HCT116 (cell line): ENCODE results near the gene MLX. TPM values are rescaled to one million over a fixed set of nuclear protein-coding genes. Genes with fewer than 3 reads are reported as not detected.
"Not testable (repeated sequence)": the region's sequence is repeated elsewhere in the genome, so short reads cannot be mapped to it uniquely, and the experiment has no call there.

Experiments used
- ATAC-seq: fragments of 200-7000 bp; cut with Tn5 transposase; 2 replicates; pipeline ENCODE4 v1.9.1; 2020; ENCODE audit warnings: mild to moderate bottlenecking, moderate library complexity
- BruUV-seq: library from RNA; stranded (reverse); fragments of 400-500 nt; replicated peaks from 2 replicates; lab custom pipeline; 2021; lab: Mats Ljungman, UMichigan
- CTCF ChIA-PET: fragments of 300-600 bp; sonication (Branson Sonifier 250); formaldehyde crosslinking; loops from one replicate; lab custom pipeline; 2021; ENCODE audit warnings: antibody characterized with exemption; lab: Charles Lee
- POLR2A ChIA-PET: fragments of 300-600, 350-600 bp; sonication (Branson Sonifier 250); formaldehyde crosslinking; loops from one replicate; lab custom pipeline; 2021; ENCODE audit warnings: antibody characterized with exemption; lab: Charles Lee
- RAD21 ChIA-PET, 2 experiments: fragments of 300-600 bp; sonication (Branson Sonifier 250); formaldehyde crosslinking; loops; one replicate each; lab custom pipeline; 2023; ENCODE audit warnings: low total read pairs in 2 of 2; ENCODE audit not compliant: uncharacterized antibody in 2 of 2, unreplicated experiment in 2 of 2, low non-redundant PET in 1 of 2; lab: Charles Lee
- DNase-seq: peaks from one replicate; pipeline ENCODE4 v3.0.0-alpha.2; 2010; ENCODE audit warnings: low read depth, low spot score
- H2AFZ ChIP-seq: fragments of 200-600 bp; shearing (Covaris generic), sonication (generic); 2 replicates; pipeline ENCODE4 v1.6.1; 2017; ENCODE audit warnings: low read depth, mixed run types, mixed read lengths, antibody characterized with exemption, low read length; ENCODE audit not compliant: poor library complexity, severe bottlenecking
- H3K27ac ChIP-seq: 2 replicates; pipeline ENCODE4 v1.5.1; 2012; ENCODE audit warnings: low read depth, low read length
- H3K27me3 ChIP-seq: fragments of 200-600 bp; sonication (generic); 2 replicates; pipeline ENCODE4 v1.6.1; 2016; ENCODE audit warnings: mixed run types, low read length, mixed read lengths; ENCODE audit not compliant: insufficient read depth
- H3K36me3 ChIP-seq, 2 experiments: fragments of 200-500 bp in 1 of 2; fragments of 200-600 bp in 1 of 2; sonication (Bioruptor generic) in 1 of 2; sonication (generic) in 1 of 2; 2 replicates each; pipeline versions ENCODE4 v1.5.1 to v1.6.1; 2014 to 2016; ENCODE audit warnings: low read length in 2 of 2, inconsistent platforms in 1 of 2, mixed read lengths in 1 of 2, mixed run types in 1 of 2; ENCODE audit not compliant: insufficient read depth in 2 of 2, control insufficient read depth in 1 of 2
- H3K4me1 ChIP-seq, 2 experiments: fragments of 200-600 bp in 1 of 2; sonication (generic) in 1 of 2; 2 replicates each; pipeline versions ENCODE4 v1.5.1 to v1.6.1; 2012 to 2017; ENCODE audit warnings: low read length in 2 of 2, inconsistent platforms in 1 of 2, mild to moderate bottlenecking in 1 of 2, mixed read lengths in 1 of 2, mixed run types in 1 of 2, moderate library complexity in 1 of 2; ENCODE audit not compliant: insufficient read depth in 2 of 2, control insufficient read depth in 1 of 2
- H3K4me2 ChIP-seq: fragments of 200-600 bp; sonication (generic); 2 replicates; pipeline ENCODE4 v1.6.1; 2017; ENCODE audit warnings: mixed run types, low read length, mixed read lengths
- H3K4me3 ChIP-seq, 2 experiments: fragments of 200-600 bp in 1 of 2; sonication (generic) in 1 of 2; replicated peaks in 1 of 2; 2 replicates each; pipeline ENCODE4 v1.5.1; 2011 to 2016; ENCODE audit warnings: low read length in 2 of 2, control low read depth in 1 of 2, low read depth in 1 of 2, mild to moderate bottlenecking in 1 of 2, mixed read lengths in 1 of 2, mixed run types in 1 of 2
- H3K79me2 ChIP-seq: fragments of 200-600 bp; sonication (generic); 2 replicates; pipeline ENCODE4 v1.6.1; 2017; ENCODE audit warnings: mild to moderate bottlenecking, mixed run types, low read length, moderate library complexity, mixed read lengths; ENCODE audit not compliant: insufficient read depth
- H3K9ac ChIP-seq: fragments of 200-600 bp; sonication (generic); 2 replicates; pipeline ENCODE4 v1.6.1; 2016; ENCODE audit warnings: low read length, mixed read lengths
- H3K9me2 ChIP-seq: fragments of 200-600 bp; sonication (generic), shearing (Covaris generic); 2 replicates; pipeline ENCODE4 v1.6.1; 2017; ENCODE audit warnings: mixed run types, mild to moderate bottlenecking, moderate library complexity; ENCODE audit not compliant: insufficient read depth
- H3K9me3 ChIP-seq, 2 experiments: fragments of 200-500 bp in 1 of 2; fragments of 200-600 bp in 1 of 2; sonication (Bioruptor generic) in 1 of 2; sonication (generic) in 1 of 2; 2 replicates each; pipeline ENCODE4 v1.6.1; 2014 to 2017; ENCODE audit warnings: low read length in 2 of 2, mixed read lengths in 2 of 2, inconsistent platforms in 1 of 2, low read depth in 1 of 2, mild to moderate bottlenecking in 1 of 2, mixed run types in 1 of 2, moderate library complexity in 1 of 2; ENCODE audit not compliant: control insufficient read depth in 1 of 2, insufficient read depth in 1 of 2
- H4K20me1 ChIP-seq: fragments of 200-600 bp; sonication (generic), shearing (Covaris generic); 2 replicates; pipeline ENCODE4 v1.6.1; 2017; ENCODE audit warnings: mixed run types, mild to moderate bottlenecking, moderate library complexity; ENCODE audit not compliant: insufficient read depth
- CTCF ChIP-seq, 3 experiments: fragments of 200-600 bp in 1 of 3; sonication (generic) in 1 of 3; IDR thresholded peaks in 2 of 3; conservative IDR thresholded peaks in 1 of 3; 2 replicates each; pipeline ENCODE4 v1.5.1; 2012 to 2017; ENCODE audit warnings: low read depth in 2 of 3, low read length in 2 of 3, antibody characterized with exemption in 1 of 3, borderline replicate concordance in 1 of 3, control low read depth in 1 of 3, mild to moderate bottlenecking in 1 of 3, mixed read lengths in 1 of 3, mixed run types in 1 of 3, moderate library complexity in 1 of 3; ENCODE audit not compliant: insufficient read depth in 1 of 3
- EZH2phosphoT487 ChIP-seq: fragments of 200-600 bp; IDR thresholded peaks from 2 replicates; pipeline ENCODE4 v1.6.1; 2018; ENCODE audit warnings: antibody characterized with exemption, borderline replicate concordance
- POLR2AphosphoS5 ChIP-seq: IDR thresholded peaks from 2 replicates; pipeline ENCODE4 v1.6.1; 2011; ENCODE audit warnings: mild to moderate bottlenecking, low read depth, low read length, moderate library complexity
- RAD21 ChIP-seq: IDR thresholded peaks from 2 replicates; pipeline ENCODE4 v1.6.1; 2012; ENCODE audit warnings: low read depth, mild to moderate bottlenecking
- SIN3A ChIP-seq: IDR thresholded peaks from 2 replicates; pipeline ENCODE4 v1.6.1; 2012; ENCODE audit warnings: low read depth
- SP1 ChIP-seq: IDR thresholded peaks from 2 replicates; pipeline ENCODE4 v1.6.1; 2012; ENCODE audit warnings: low read depth
- SRF ChIP-seq: IDR thresholded peaks from 2 replicates; pipeline ENCODE4 v1.6.1; 2012; ENCODE audit warnings: low read depth
- intact Hi-C: fragments of 100-400 bp; cut with micrococcal nuclease; formaldehyde crosslinking; loops from 2 replicates; pipeline ENCODE4 v1.10.0; 2022
- total RNA-seq: library from RNA; stranded (reverse); gene quantifications from one replicate; pipeline ENCODE4 v1.2.1, GENCODE V29; 2021; ENCODE audit not compliant: unreplicated experiment

The MLX gene
- total RNA-seq, 1 experiment from 2014 or later: 47.9 TPM

- Histone ChIP-seq H3K4me2 (peak overlapping the region; percentile 31; the same call in 1 of the 2 replicates), H3K4me3 (no peak overlapping the region), H3K36me3 (peaks cover 16 to 21% of the 10 kb centered on the region in 2 experiments), H4K20me1 (no peaks in the 10 kb centered on the region), H3K9me3 (no peaks in the 10 kb centered on the region), H3K27ac (peak overlapping the region; percentile 10; the same call in 1 of the 2 replicates), H3K9me2 (no peaks in the 10 kb centered on the region), H3K79me2 (no peaks in the 10 kb centered on the region), H3K27me3 (no peaks in the 10 kb centered on the region), H3K9ac (no peak overlapping the region), H3K4me1 (peaks cover 15 to 27% of the 10 kb centered on the region in 2 experiments), H2AFZ (no peak overlapping the region)
- ATAC-seq: peak; percentile 87
- intact Hi-C loops: no loop called here
- CTCF ChIA-PET: interaction anchor here (1.3 to 2.3 kb wide), 3 partner anchors 9 to 62 kb away, joined by 4 to 11 read pairs (median 7); partner anchors contain the start of genes RETREG3 and TUBG1
- peak; percentile 18; the same call in 1 of the 2 replicates for TF ChIP-seq POLR2AphosphoS5
- TF ChIP-seq SP1: no peak
- peak; percentile 72 for TF ChIP-seq RAD21
- no peak for TF ChIP-seq EZH2phosphoT487
- TF ChIP-seq CTCF (IDR thresholded peaks at IDR 0.05 in 2 of 3, conservative IDR thresholded peaks at IDR 0.05 in 1 of 3; ENCODE audit: borderline replicate concordance in 1 of 3, insufficient read depth in 1 of 3, low read depth in 2 of 3, low read length in 2 of 3): peak; percentile 36 to 95 (median 38)
- no peak for TF ChIP-seq SRF
- TF ChIP-seq SIN3A: no peak
- RAD21 ChIA-PET: interaction anchor here in 1 of 2 experiments (1.4 kb wide), 1 partner anchor 60 kb away, joined by 3 read pairs; no protein-coding TSS in a partner anchor
- BruUV-seq: no TSS peak
- no peak for DNase-seq
- POLR2A ChIA-PET: interaction anchor here (1.3 to 1.9 kb wide), 2 partner anchors 9 to 61 kb away, joined by 3 to 8 read pairs; partner anchors contain the start of genes RETREG3 and TUBG1
Observed at GRCh38 chr17:42618442-42619150, 51.7 kb downstream of the MLX start.

- H3K27me3 ChIP-seq, DNase-seq, H3K36me3 ChIP-seq, H3K9me2 ChIP-seq, H3K4me2 ChIP-seq, H3K79me2 ChIP-seq, BruUV-seq, H3K9ac ChIP-seq, H3K4me3 ChIP-seq, ATAC-seq, CTCF ChIA-PET, H2AFZ ChIP-seq, POLR2A ChIA-PET, H3K9me3 ChIP-seq, H3K27ac ChIP-seq, RAD21 ChIA-PET, H4K20me1 ChIP-seq: not testable (repeated sequence)
- peaks cover 25 to 41% of the 10 kb centered on the region in 2 experiments for H3K4me1 ChIP-seq
- intact Hi-C loops: loop anchor here (5.0 kb wide), 2 partner anchors 35 to 55 kb away; partner anchors contain the start of genes PLEKHH3 and TUBG2
Observed at GRCh38 chr17:42621987-42622386, 55.1 kb downstream of the MLX start.
